Nephron (organoid): ENCODE measurements around the gene SLBP.

Experiments used
- H3K27ac Mint-ChIP-seq, 3 experiments: 2 replicates each; pipeline ENCODE4 v1.8.0; 2020; ENCODE audit warnings: mixed read lengths in 3 of 3, mild to moderate bottlenecking in 2 of 3, moderate library complexity in 1 of 3
- H3K27me3 Mint-ChIP-seq: 2 replicates; pipeline ENCODE4 v1.8.0; 2021; ENCODE audit warnings: low read depth, mild to moderate bottlenecking, moderate library complexity, mixed read lengths
- H3K36me3 Mint-ChIP-seq: 2 replicates; pipeline ENCODE4 v1.8.0; 2020; ENCODE audit warnings: low read depth, mixed read lengths
- H3K4me1 Mint-ChIP-seq: 2 replicates; pipeline ENCODE4 v1.8.0; 2020; ENCODE audit warnings: mixed read lengths
- H3K4me3 Mint-ChIP-seq, 3 experiments: 2 replicates each; pipeline ENCODE4 v1.8.0; 2020; ENCODE audit warnings: mild to moderate bottlenecking in 3 of 3, mixed read lengths in 3 of 3, moderate library complexity in 2 of 3
- H3K9me3 Mint-ChIP-seq: 2 replicates; pipeline ENCODE4 v1.8.0; 2020; ENCODE audit warnings: mixed read lengths
- TF ChIP-seq, protein P1 (sequence below), 3 experiments: fragments of 200-600 bp; sonication (generic); IDR thresholded peaks; one replicate each; pipeline ENCODE4 v1.5.0; 2021; ENCODE audit warnings: antibody characterized with exemption in 3 of 3; ENCODE audit not compliant: unreplicated experiment in 3 of 3

Gene SLBP

DNA sequence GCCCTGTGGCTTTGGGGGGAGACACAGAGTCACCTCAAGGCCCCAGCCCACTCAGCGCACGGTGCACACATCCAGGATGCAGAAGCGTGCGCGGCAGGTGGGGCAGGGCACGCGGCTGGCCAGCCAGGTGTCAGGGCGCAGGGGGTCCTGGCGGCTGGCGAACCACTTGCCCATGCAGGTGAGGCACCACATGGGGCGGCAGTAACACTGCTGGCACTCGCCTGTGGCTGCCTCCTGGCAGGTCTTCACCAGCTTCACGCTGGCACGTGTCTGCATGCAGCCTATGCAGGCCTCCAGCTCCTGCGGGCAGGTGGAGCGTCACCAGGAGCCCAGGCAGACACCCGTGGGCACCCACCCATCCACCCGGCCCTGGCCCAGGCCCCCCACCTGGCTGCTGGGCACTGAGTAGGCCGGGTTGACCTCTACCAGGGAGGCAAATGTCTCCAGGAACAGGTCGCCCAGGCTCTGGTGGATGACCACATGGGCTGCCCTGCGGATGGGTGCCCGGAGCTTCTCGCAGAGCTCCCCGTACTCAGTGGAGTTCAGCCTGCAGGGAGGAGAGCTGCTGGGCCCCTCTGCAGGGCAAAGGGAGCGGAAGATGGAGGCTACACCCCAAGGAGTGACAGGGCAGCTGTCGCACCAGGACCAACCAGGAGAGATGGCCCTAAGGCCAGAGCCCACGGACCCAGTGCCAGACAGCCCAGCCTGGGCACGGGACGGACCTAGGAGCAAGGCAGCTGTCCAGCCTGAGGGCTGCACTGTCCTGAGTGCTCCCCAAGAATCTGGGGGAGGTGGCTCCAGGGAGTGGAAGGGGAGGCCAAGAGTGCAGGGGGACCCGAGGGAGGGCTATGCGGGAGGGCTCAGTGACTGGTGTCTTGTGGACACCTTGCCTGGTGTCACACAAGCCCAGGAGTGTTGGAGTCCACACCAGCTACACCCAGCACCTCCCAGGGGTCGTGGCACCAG, 5.3 kb upstream of the SLBP start:
- H3K4me3 Mint-ChIP-seq, result peak overlapping the region; percentile 42 to 88 (median 64)
- no peaks in the 10 kb centered on the region for H3K9me3 Mint-ChIP-seq
- H3K27me3 Mint-ChIP-seq, result no peaks in the 10 kb centered on the region
- TF ChIP-seq, protein P1, sequence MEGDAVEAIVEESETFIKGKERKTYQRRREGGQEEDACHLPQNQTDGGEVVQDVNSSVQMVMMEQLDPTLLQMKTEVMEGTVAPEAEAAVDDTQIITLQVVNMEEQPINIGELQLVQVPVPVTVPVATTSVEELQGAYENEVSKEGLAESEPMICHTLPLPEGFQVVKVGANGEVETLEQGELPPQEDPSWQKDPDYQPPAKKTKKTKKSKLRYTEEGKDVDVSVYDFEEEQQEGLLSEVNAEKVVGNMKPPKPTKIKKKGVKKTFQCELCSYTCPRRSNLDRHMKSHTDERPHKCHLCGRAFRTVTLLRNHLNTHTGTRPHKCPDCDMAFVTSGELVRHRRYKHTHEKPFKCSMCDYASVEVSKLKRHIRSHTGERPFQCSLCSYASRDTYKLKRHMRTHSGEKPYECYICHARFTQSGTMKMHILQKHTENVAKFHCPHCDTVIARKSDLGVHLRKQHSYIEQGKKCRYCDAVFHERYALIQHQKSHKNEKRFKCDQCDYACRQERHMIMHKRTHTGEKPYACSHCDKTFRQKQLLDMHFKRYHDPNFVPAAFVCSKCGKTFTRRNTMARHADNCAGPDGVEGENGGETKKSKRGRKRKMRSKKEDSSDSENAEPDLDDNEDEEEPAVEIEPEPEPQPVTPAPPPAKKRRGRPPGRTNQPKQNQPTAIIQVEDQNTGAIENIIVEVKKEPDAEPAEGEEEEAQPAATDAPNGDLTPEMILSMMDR (IDR thresholded peaks at IDR 0.05; ENCODE audit: unreplicated experiment in 3 of 3), result no peak
- H3K27ac Mint-ChIP-seq, result no peak overlapping the region
- H3K4me1 Mint-ChIP-seq, result peaks cover 10% of the 10 kb centered on the region
- H3K36me3 Mint-ChIP-seq, result no peaks in the 10 kb centered on the region

DNA sequence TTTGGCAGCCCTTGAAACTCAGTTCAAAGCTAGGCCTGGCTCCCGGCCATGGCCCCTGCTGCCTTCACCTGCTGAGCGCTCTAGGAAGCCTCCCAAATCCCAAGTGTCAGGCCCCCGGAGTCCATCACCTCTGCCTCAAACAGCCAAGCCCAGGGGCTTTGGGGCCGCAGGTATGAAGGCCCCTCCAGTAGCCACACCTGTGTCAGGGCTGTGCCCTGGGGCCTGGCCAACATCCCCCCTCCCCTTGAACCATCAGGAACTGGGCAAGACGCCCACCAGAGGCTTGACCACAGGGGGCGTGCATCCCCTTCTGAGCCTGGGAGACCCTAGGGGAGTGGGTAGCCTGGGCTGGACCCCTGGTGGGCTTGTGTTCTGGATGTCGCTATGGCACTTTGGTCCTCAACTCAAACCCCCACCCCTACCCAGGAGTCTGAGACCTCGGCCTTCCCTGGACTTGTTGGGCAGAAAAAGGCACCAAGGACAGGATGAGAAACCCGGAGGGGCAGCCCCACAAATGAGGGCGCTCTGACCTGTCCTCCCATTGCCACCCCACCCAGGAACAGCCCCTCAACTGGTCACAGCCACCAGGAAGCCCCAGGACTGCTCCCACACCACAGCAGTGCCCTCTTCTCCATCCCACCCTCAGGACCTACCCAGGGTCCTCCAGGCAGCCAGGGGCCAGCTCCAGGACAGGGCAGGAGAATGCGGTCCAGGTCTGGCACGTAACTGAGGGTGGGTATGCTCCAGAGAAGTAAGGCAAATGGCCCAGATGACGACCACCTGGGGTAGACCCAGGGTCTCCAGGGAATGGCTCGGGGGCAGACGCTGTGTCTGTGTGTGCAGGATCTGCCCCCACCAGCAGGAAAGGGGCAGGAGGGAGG, 4.2 kb upstream of the SLBP start:
- Mint-ChIP-seq H3K4me3 (peak overlapping the region in 2 of 3 experiments; percentile 41 to 63), H3K4me1 (peaks cover 8% of the 10 kb centered on the region), H3K9me3 (no peaks in the 10 kb centered on the region), H3K27ac (no peak overlapping the region), H3K36me3 (peaks cover 2% of the 10 kb centered on the region), H3K27me3 (no peaks in the 10 kb centered on the region)
- TF ChIP-seq, protein P1 (IDR thresholded peaks at IDR 0.05; ENCODE audit: unreplicated experiment in 3 of 3), result no peak

DNA sequence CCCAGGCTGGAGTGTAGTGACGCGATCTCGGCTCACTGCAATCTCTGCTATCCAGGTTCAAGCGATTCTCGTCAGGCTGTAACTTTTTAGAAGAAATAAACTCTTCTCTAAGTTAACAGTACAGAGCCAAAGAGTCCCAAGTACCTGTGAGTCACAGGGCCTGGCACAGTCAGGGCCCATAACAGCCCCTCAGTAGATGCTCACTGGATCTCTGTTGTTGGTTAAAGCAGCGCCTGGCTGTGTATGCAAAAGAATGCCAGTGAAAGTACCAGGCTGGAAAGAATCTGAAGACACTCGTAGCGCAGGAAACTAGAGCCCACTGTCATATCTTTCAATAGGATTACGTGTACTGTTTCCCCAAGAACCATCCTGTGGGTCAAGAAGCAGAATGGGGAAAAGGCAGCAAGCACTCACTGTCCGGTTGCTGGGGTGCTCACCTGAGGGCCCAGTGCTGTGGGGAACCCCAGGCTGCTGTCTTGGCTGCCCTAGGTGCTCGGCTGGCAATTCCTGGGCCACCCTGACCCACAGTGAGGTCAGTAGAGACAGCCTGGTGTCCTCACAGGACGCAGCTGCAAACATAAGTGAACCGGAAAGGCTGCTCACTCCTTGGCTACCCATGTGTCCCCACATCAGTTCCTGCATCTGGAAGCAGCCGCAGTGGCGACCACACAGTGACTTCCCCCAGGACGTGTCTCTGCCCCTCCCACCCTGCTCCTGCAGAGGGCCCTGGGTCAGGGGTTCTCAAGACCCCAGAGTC, 3.1 kb upstream of the SLBP start:
- Mint-ChIP-seq H3K27ac (peak overlapping the region; percentile 29 to 56 (median 41)), H3K36me3 (peaks cover 9% of the 10 kb centered on the region), H3K4me3 (peak overlapping the region; percentile 86 to 94 (median 86)), H3K4me1 (peaks cover 16% of the 10 kb centered on the region), H3K27me3 (no peaks in the 10 kb centered on the region), H3K9me3 (no peaks in the 10 kb centered on the region)
- TF ChIP-seq, protein P1 (IDR thresholded peaks at IDR 0.05; ENCODE audit: unreplicated experiment in 3 of 3), result no peak

DNA sequence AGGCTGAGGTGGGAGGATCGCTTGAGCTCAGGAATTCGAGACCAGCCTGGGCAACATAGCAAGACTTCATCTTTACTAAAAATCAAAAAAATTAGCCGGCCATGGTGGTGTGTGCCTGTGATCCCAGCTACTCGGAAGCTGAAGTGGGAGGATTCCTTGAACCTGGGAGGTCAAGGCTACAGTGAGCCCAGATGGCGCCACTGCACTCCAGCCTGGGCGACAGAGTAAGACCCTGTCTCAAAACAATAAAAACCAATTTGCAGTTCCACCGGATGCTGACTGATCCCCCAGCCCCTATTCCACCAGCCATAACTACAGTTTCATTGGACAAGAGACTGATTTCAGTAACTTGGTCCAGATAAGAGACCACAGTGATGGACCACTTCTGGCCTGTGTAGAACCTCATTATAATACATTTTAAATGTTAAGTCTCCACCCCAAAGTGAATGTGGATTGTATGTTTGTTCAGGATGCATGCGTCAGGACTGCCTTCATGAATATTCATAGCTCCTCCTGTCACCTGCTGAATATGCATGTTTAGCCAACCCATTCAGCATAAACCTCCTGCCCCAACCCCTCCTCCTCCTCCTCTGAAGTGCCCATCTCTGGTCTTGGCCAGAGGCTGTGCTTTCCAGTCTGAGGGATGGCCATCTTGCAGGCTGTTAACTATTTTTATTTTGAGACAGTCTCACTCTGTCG, 2.3 kb upstream of the SLBP start:
- Mint-ChIP-seq H3K4me3 (peak overlapping the region; percentile 86 to 94 (median 86)), H3K9me3 (no peaks in the 10 kb centered on the region), H3K27ac (peak overlapping the region in 2 of 3 experiments; percentile 29 to 70), H3K27me3 (no peaks in the 10 kb centered on the region), H3K4me1 (peaks cover 20% of the 10 kb centered on the region), H3K36me3 (peaks cover 13% of the 10 kb centered on the region)
- TF ChIP-seq, protein P1 (IDR thresholded peaks at IDR 0.05; ENCODE audit: unreplicated experiment in 3 of 3), result no peak
